RCC 7860 (cell line): ENCODE results near the gene CFAP46.
A peak's percentile ranks its signal among the peaks of the same experiment; 100 is the strongest.

Experiments
- DNase-seq: peaks from one replicate; pipeline ENCODE4 v3.0.0-alpha.2; 2015; ENCODE audit warnings: low spot score
- FAIRE-seq: peaks from 2 replicates; lab custom pipeline; 2012; peaks lifted over from hg19 to GRCh38; lab: Jason Lieb, UNC

Gene CFAP46

GRCh38 chr10:132942101-132943057, at the start of gene CFAP46:
Gene CFAP46 (minus strand): TSS chr10:132942570. CDS start chr10:132942484, 86 bp downstream.
- FAIRE-seq, result no peak
- no peak for DNase-seq

- FAIRE-seq, result no peak
Observed at GRCh38 chr10:132991706-132992432, 49.5 kb upstream of the CFAP46 start.

GRCh38 chr10:132990684-132991545, 48.5 kb upstream of the CFAP46 start:
- DNase-seq, result no peak
- FAIRE-seq, result no peak

More at GRCh38 chr10:132991706-132992432, 49.5 kb upstream of the CFAP46 start:
- DNase-seq, result no peak

- FAIRE-seq (no peak), DNase-seq (no peak)
Observed at GRCh38 chr10:132989476-132990415, 47.4 kb upstream of the CFAP46 start.

GRCh38 chr10:132988988-132989387, 46.6 kb upstream of the CFAP46 start:
- DNase-seq, result no peak
- no peak for FAIRE-seq

GRCh38 chr10:132987671-132988571, 45.6 kb upstream of the CFAP46 start:
- DNase-seq, result peak; percentile 7
- FAIRE-seq, result no peak

- FAIRE-seq, result no peak
Observed at GRCh38 chr10:132986978-132987377, 44.6 kb upstream of the CFAP46 start.

GRCh38 chr10:132986576-132986975, 44.2 kb upstream of the CFAP46 start:
- DNase-seq, result no peak
- no peak for FAIRE-seq

More at GRCh38 chr10:132986978-132987377, 44.6 kb upstream of the CFAP46 start:
- no peak for DNase-seq

GRCh38 chr10:132986076-132986475, 43.7 kb upstream of the CFAP46 start:
- FAIRE-seq, result no peak
- no peak for DNase-seq

GRCh38 chr10:132985546-132985900, 43.2 kb upstream of the CFAP46 start:
- DNase-seq (no peak), FAIRE-seq (no peak)

GRCh38 chr10:132984801-132985545, 42.6 kb upstream of the CFAP46 start:
- DNase-seq (no peak), FAIRE-seq (no peak)

GRCh38 chr10:132984008-132984295, 41.6 kb upstream of the CFAP46 start:
- DNase-seq, result no peak
- no peak for FAIRE-seq

- FAIRE-seq (no peak), DNase-seq (no peak)
Observed at GRCh38 chr10:132983252-132984007, 41.1 kb upstream of the CFAP46 start.

GRCh38 chr10:132982301-132982989, 40.1 kb upstream of the CFAP46 start:
- DNase-seq (no peak), FAIRE-seq (no peak)

GRCh38 chr10:132981746-132982145, 39.4 kb upstream of the CFAP46 start:
- DNase-seq (no peak), FAIRE-seq (no peak)

- DNase-seq, result no peak
- no peak for FAIRE-seq
Observed at GRCh38 chr10:132981173-132981555, 38.8 kb upstream of the CFAP46 start.
